HG02759 (cell line): Measurements from ENCODE around the gene STAT3.
"Not testable (repeated sequence)": the region's sequence is repeated elsewhere in the genome, so short reads cannot be mapped to it uniquely, and the experiment has no call there.

Experiments
- ATAC-seq: cut with Tn5 transposase; IDR thresholded peaks from one replicate; pipeline ENCODE4 v1.9.1; 2021; ENCODE audit warnings: mild to moderate bottlenecking, moderate library complexity; ENCODE audit not compliant: unreplicated experiment

The STAT3 gene

DNA sequence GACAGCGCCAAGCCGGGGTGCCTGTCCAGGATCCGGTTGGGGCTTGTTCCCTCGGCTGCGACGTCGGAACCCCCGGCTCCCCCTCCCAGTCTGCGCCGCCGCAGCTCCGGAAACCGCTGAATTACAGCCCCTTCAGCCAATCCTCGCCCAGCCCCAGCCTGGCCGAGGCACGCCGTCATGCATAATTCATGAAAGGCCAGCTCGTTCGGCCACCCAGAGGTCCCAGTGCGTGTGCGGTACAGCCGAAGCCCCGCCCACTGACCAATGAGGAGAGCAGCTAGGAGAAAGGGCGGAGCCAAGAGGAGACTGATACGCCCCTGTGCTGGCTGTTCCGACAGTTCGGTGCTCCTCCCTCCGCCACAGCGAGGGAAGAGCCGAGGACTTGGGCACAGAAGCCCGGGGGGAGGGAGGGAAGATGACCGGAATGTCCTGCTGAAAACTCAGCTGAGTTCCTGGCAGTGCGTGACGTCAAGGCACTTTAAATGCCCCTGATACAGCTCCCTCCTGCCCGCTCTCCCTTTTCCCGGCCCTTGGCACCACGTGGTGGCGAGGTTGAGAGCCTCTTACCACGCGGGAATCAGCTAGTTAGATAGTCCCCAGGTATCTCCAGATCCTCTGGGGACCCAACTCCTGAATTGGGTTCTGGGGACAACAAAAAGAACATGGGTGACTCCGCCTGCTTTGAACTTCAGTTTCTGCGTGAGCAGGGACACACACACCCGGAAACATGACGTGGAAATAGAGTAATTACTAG, at the start of gene STAT3:
STAT3 (minus strand) TSS at position 62 of the 754 bp plus-strand sequence. CDS start 39,926 bp downstream, outside the sequence.
- ATAC-seq = peak; percentile 91

DNA sequence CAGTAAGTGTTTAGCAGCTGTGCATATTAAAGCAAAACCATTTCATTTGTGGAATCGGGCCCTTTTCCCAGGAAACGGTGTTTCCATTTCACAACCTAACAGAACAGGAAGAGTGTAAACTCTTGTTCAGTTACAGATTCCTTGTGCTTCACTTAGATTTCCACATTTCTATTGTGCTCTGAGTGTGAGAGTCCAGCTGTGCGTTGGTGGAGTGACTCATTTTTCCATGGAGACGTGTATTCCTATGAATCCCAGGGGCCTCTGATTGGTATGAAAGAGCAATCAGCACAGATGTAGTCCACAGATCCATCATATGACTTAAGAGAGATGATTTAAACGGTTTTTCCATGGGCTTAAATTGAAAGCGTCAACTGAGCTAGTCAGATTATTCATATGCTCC, 48.1 kb upstream of the STAT3 start:
- ATAC-seq = no peak

DNA sequence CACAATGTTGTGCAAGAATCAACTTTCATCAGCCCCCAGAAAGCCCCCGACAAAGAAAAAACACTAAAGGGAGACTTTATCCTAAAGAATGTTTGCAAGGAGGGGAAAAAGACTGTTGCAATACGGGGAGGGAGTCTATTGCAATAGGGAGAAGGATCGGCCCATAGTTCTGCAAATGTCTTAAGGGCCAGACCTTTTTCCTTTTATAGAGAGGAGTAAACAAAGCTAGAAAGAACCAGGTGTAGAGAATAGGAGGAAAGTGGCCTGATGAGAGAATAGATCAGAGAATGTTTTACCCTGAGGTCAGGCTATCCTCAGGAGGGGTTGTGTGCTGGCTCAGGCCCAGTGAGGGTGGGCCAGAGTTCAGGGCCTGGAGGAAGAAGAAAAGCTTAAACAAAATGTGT, 43.5 kb upstream of the STAT3 start:
- ATAC-seq = no peak

DNA sequence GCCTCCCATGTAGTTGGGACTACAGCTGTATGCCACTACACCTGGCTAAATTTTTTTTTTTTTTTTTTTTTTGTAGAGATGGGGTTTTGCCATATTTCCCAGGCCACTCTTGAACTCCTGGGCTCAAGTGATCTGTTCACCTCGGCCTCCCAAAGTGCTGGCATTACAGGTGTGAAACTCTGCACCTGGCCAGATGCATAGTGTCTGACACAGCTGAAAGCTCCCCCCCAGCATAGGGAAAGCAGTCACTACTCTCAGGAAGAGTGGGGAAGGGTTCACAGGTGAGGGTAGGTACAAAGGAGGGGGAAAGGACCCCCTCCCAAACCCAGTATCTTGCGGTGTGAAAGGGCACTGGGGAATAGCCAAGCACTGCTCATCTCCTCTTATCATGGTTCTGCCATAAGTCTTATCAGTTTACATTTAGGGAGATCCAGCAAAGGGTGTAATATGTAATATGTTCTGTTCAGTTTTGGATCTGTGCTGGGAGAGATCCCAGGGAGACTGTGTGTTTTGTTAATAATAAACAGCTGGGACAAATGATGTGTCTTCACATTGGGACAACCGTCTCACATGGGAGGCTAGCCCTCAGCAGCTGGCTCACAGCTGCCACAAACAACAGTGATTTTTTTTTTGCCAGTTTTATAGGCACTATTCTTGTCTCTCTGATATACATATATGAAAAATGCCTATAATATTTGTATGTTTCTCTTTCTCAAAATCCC, 41.6 kb upstream of the STAT3 start:
- no peak for ATAC-seq

DNA sequence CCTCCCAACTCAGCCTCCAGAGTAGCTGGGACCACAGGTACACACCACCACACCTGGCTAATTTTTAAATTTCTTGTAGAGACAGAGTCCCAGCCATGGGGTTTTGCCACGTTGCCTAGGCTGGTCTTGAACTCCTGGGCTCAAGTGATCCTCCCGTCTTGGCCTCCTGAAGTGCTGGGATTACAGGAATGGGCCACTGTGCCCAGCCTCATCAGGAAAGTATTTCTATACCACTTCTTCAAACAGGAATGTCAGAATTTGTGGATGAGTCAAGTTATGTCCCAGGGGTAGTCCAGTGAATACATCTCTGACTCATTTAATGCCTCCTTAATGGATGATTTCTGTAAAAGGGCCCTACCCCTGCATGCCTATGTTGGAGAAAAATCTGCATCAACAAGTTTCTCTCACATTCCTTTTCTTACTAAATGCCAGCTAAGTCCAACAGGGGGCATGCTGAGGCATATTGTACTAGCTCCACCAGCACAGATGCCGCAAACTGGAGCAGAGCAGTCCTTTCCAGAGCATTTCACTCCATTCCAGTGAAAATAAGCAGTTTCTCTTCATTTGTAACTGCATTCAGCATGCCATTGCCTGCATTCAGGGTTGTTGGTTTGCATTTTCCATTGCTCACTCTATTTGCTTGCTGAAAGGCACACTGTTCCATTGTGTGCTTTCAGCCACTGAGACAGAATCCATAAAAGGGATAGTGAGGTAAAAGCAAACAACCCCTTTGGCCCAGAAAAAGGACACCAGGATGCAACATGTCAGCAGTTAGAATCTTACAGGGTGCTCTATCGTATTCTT, 40.1 kb upstream of the STAT3 start:
- ATAC-seq = no peak

DNA sequence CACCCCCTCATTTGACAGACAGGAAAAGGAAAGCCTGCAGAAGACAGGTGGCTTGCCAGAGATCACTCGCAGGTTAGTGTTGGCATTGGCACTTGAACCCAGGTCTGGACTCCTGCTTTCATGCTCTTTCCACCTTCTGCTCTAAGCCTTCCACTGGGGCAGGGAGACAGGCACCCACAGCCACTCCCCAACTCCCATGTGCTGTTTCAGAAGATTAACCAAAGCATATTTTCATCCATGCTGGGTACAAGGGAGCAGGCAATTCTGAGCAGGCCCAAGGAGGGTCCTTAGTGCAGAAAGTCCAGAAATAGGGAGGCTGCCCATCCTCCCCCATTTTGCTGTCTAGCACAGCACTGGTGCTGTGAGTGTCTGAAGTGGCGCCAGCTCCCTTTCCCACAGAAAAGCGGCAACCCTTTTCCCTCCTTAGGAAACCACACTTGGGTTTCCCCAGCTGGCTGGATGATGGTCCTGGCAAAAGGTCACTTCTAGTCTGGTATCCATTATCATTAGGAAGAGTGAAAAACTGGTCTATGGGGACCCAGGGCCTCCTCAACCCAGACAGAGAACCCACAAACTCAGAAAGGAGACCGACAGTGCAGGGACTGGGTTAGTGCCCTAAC, 36.9 kb upstream of the STAT3 start:
- ATAC-seq = no peak

GRCh38 chr17:42423766-42424165, 35.5 kb upstream of the STAT3 start:
- ATAC-seq = no peak

DNA sequence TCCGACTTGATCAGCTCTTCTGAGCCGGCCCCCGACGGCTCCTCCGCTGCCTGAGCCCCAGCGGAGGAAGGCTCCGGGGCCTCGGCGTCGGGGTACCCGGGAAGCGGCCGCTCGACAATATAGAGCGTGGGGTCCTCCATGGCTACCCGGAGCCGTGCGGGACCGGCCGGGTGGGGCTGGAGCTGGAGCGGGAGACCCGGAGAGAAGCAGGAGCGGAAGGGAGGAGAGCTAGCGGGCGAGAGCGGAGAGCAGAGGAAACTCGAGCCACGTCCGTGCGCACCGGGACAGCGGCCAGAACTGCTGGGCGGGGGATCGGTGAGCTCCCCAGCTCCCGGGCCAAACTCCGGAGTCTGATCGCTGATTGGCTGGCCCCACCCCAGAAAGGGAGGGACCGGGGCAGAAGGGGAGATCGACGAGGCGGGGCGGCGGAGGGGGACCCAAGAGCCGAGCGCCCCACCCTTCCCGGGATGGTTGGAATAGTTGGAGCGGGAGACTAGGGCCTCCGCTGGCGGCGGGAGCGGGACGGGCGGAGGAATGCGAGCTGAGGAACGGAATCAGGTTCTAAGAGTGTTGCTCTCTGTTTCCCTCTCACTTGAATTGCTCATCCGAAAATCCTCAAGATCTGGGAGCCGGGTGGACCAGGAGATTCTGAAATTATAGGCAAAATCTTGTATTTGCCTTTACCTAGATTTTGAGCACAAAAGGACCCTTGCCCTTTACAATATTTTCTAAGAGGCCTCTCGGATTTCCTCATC, 34.9 kb upstream of the STAT3 start, which contains the start of gene CAVIN1:
CAVIN1 (minus strand) TSS at position 299 of the 755 bp plus-strand sequence; CDS start at position 140, 159 bp downstream.
- no peak for ATAC-seq

DNA sequence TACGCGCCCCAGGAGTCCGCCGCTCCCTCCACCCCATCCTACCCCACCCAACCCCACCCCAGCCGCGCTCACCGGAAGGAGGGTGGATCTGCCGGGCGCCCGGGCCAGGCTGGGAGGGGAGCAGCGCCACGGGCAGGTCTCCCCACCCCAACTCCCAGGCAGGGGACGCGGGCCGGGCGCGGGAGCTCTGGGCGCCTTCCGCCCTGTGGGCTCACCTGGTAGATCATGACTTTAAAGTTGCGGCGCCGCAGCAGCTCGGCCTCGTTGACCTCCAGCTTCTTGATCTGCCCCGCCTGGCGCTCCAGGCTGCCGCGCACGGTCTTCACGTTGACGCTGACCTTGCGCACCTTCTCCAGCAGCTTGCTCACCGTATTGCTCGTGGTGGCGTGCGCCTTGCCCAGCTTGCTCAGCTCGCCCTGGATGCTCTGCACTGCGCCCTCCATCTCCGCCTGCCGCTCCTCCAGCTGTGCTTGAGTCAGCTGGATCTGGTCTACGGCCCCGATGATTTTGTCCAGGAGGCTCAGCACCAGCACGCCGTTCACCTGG, 34.2 kb upstream of the STAT3 start:
- ATAC-seq = no peak

GRCh38 chr17:42421507-42422338, 33.5 kb upstream of the STAT3 start:
- ATAC-seq = no peak

- ATAC-seq = no peak
Measured at GRCh38 chr17:42421136-42421506, 32.9 kb upstream of the STAT3 start.

- ATAC-seq = not testable (repeated sequence)
Measured at GRCh38 chr17:42417981-42418380, 29.7 kb upstream of the STAT3 start.

GRCh38 chr17:42414704-42415409, 26.6 kb upstream of the STAT3 start:
- ATAC-seq = peak; percentile 49

GRCh38 chr17:42413464-42414040, 25.3 kb upstream of the STAT3 start:
- ATAC-seq = no peak

- ATAC-seq = no peak
Measured at GRCh38 chr17:42411905-42412679, 23.9 kb upstream of the STAT3 start.

- no peak for ATAC-seq
Measured at GRCh38 chr17:42411361-42411760, 23.1 kb upstream of the STAT3 start.

DNA sequence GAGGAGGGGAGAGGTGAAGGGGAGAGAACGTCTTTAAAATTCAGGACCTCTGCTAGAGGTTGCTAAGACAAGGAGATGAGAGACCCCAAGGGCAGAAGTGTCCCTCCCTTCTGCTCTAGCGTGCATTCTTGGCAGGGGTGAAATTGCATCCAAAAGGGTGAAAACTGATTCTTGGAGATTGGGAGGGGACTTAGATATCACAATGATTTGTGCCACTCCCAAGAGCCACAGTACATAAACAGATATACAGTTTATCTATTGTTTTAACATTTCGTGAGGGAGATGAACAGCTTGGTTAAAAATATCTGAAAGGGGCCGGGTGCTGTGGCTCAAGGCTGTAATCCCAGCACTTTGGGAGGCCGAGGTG, 22.1 kb upstream of the STAT3 start:
- ATAC-seq = no peak
